ENCODE data around the gene SLC2A2.

The SLC2A2 gene

DNA sequence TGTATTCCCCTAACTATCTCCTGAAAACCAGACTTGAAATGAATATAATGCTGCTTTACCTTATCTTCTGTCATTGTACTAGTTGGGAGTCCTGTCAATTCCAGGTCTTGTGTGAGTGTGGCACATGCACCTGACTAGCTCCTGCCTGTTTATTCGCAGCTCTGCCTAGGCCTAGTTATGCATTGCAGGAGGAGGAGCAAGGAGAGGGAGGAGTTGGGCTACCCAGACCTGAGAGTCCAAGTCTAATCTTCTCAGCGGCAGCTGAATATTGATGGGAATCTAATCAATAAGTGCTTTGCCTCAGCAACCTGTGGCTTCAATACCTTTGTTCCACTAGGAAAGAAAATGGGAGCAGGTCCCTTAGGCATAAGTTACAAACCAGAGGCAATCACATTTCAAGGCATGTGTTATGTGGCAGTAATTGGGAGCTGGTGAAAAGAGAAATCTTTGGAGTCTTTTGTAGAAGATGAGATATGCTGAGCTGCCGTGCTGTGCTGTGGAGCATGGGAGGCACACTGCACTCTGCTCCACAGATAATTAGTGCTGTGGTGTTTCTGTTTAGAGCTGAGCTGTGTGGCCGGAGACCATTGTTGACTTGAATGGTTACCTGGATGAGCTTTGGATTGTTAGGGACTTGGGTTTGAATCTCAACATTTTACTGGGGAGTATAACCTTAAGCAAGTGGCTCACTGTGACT, at the start of gene SLC2A2:
TSS of gene SLC2A2 (minus strand) at position 124 of the 697 bp plus-strand sequence. CDS start at position 74, 50 bp downstream.
- Mint-ChIP-seq H3K9me3 (no peaks in the 10 kb centered on the region), H3K27ac (no peak within 1 kb of the TSS), H3K27me3 (peaks cover 16% of the 10 kb centered on the region), H3K4me1 (ENCODE audit: low read depth) (no peaks in the 10 kb centered on the region), H3K4me3 (no peak within 1 kb of the TSS), H3K36me3 (ENCODE audit: low read depth) (no peaks in the 10 kb centered on the region)
- DNase-seq: no peak

GRCh38 chr3:171072432-171072831, 45.9 kb upstream of the SLC2A2 start:
- no peaks in the 10 kb centered on the region for H3K9me3 Mint-ChIP-seq
- no peak for DNase-seq
- H3K36me3 Mint-ChIP-seq (ENCODE audit: low read depth): peaks cover 80% of the 10 kb centered on the region
- no peak overlapping the region for H3K27ac Mint-ChIP-seq
- no peak overlapping the region for H3K4me3 Mint-ChIP-seq
- H3K4me1 Mint-ChIP-seq (ENCODE audit: low read depth): no peaks in the 10 kb centered on the region
- no peaks in the 10 kb centered on the region for H3K27me3 Mint-ChIP-seq

- Mint-ChIP-seq H3K36me3 (ENCODE audit: low read depth) (peaks cover 89% of the 10 kb centered on the region), H3K4me3 (no peak overlapping the region), H3K27me3 (no peaks in the 10 kb centered on the region), H3K4me1 (ENCODE audit: low read depth) (no peaks in the 10 kb centered on the region), H3K9me3 (no peaks in the 10 kb centered on the region), H3K27ac (no peak overlapping the region)
- DNase-seq: no peak
Measured at GRCh38 chr3:171068658-171069057, 42.1 kb upstream of the SLC2A2 start.

DNA sequence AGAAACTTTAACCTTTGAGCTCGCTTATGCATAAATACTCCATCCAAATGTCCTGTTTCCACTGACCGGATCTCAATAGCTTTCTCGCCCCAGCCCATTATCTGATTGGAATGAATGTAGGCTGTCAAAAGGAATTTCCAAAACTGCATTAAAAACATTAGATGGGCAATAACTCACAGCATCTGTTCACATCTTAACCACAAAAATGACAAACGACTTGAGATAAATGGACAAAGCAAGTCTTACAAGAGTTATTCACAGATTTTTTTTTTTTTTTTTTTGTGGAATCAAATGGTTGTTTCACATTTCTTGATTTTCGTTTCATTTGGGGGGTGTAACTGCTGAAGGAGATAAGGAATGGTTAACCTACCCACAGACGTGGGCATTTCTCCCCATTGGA, 39.7 kb upstream of the SLC2A2 start:
- Mint-ChIP-seq H3K9me3 (no peaks in the 10 kb centered on the region), H3K4me1 (ENCODE audit: low read depth) (no peaks in the 10 kb centered on the region), H3K27ac (no peak overlapping the region), H3K4me3 (no peak overlapping the region), H3K36me3 (ENCODE audit: low read depth) (peaks cover 81% of the 10 kb centered on the region), H3K27me3 (no peaks in the 10 kb centered on the region)
- DNase-seq: no peak

DNA sequence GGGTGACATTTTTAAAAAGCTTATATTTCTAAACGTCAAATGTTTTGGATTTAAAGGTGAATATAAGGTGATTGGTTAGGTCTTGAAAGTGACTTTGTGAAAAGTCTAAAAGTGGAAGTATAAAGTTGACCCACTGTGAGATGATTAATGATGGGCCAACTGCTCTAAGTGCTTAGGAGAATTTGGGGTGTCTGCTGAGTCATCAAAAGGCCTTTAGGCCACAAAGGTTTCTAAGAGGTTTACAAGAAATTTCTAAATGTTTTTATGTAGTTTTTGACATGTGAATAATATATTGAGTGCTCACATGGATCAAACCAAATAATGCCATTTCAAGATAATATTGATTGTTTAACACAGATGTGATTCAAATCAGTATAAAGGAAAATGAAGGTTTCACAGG, 39.2 kb upstream of the SLC2A2 start:
- H3K9me3 Mint-ChIP-seq: no peaks in the 10 kb centered on the region

DNA sequence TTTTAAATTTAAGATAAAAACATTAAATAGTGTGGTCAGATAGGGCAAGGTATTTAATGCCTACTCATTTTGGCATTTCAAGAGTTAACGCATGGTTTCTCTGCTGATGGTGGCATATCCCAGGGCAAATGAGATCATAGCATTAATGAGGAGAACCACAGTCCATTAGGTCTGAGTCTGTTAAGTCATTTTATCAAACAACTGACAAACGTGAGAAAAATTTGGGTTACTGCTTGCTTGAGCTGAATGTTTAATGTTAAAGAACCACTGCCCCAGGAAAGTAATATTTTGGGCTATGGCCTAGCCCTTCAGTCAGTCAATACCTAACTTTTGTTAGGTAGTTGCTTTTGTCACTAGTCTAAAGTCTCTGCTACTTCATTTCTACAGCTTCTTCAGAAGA, 37.9 kb upstream of the SLC2A2 start:
- Mint-ChIP-seq H3K27ac (no peak overlapping the region), H3K36me3 (ENCODE audit: low read depth) (peaks cover 67% of the 10 kb centered on the region), H3K27me3 (no peaks in the 10 kb centered on the region), H3K4me3 (no peak overlapping the region), H3K9me3 (no peaks in the 10 kb centered on the region), H3K4me1 (ENCODE audit: low read depth) (no peaks in the 10 kb centered on the region)
- DNase-seq: no peak

More for the DNA sequence above, 39.2 kb upstream of the SLC2A2 start:
- no peaks in the 10 kb centered on the region for H3K4me1 Mint-ChIP-seq (ENCODE audit: low read depth)
- no peaks in the 10 kb centered on the region for H3K27me3 Mint-ChIP-seq
- no peak overlapping the region for H3K4me3 Mint-ChIP-seq
- DNase-seq: no peak
- H3K27ac Mint-ChIP-seq: no peak overlapping the region
- peaks cover 77% of the 10 kb centered on the region for H3K36me3 Mint-ChIP-seq (ENCODE audit: low read depth)

GRCh38 chr3:171061749-171062148, 35.2 kb upstream of the SLC2A2 start:
- H3K27ac Mint-ChIP-seq: no peak overlapping the region
- H3K27me3 Mint-ChIP-seq: no peaks in the 10 kb centered on the region
- H3K4me3 Mint-ChIP-seq: no peak overlapping the region
- H3K36me3 Mint-ChIP-seq (ENCODE audit: low read depth): peaks cover 48% of the 10 kb centered on the region
- no peaks in the 10 kb centered on the region for H3K9me3 Mint-ChIP-seq
- no peak for DNase-seq
- no peaks in the 10 kb centered on the region for H3K4me1 Mint-ChIP-seq (ENCODE audit: low read depth)

GRCh38 chr3:171059978-171060377, 33.5 kb upstream of the SLC2A2 start:
- no peak overlapping the region for H3K27ac Mint-ChIP-seq
- no peak overlapping the region for H3K4me3 Mint-ChIP-seq
- H3K36me3 Mint-ChIP-seq (ENCODE audit: low read depth): peaks cover 31% of the 10 kb centered on the region
- no peaks in the 10 kb centered on the region for H3K4me1 Mint-ChIP-seq (ENCODE audit: low read depth)
- DNase-seq: no peak
- no peaks in the 10 kb centered on the region for H3K9me3 Mint-ChIP-seq
- no peaks in the 10 kb centered on the region for H3K27me3 Mint-ChIP-seq

- H3K4me1 Mint-ChIP-seq (ENCODE audit: low read depth): no peaks in the 10 kb centered on the region
- no peak overlapping the region for H3K4me3 Mint-ChIP-seq
Measured at GRCh38 chr3:171058873-171059603, 32.5 kb upstream of the SLC2A2 start.

GRCh38 chr3:171058058-171058457, 31.5 kb upstream of the SLC2A2 start:
- Mint-ChIP-seq H3K27me3 (no peaks in the 10 kb centered on the region), H3K27ac (no peak overlapping the region), H3K36me3 (ENCODE audit: low read depth) (peaks cover 12% of the 10 kb centered on the region), H3K4me1 (ENCODE audit: low read depth) (no peaks in the 10 kb centered on the region), H3K4me3 (no peak overlapping the region), H3K9me3 (peaks cover 6% of the 10 kb centered on the region)
- no peak for DNase-seq

More at GRCh38 chr3:171058873-171059603, 32.5 kb upstream of the SLC2A2 start:
- Mint-ChIP-seq H3K27me3 (no peaks in the 10 kb centered on the region), H3K27ac (no peak overlapping the region), H3K9me3 (no peaks in the 10 kb centered on the region), H3K36me3 (ENCODE audit: low read depth) (peaks cover 21% of the 10 kb centered on the region)
- DNase-seq: no peak

DNA sequence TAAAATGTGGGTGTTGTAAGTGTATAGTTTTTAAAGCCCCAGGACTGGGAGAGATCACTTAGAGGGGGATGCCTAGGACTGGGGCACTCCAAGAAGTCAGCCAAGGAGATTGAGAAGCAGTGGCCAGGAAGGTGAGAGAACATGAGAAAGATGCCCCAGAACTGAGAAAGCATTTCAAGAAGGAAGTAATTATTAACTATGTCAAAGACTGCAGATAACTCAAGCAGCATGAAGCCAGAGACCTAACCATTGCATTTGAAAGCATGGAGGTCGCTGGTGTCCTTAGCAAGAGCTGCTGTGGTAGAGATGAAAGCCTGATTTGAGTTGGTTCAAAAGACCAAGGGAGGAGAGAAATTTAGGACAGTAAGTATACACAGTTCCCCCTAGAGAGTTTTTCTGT, 30.6 kb upstream of the SLC2A2 start:
- no peak for DNase-seq
- peaks cover 5% of the 10 kb centered on the region for H3K36me3 Mint-ChIP-seq (ENCODE audit: low read depth)
- peaks cover 1% of the 10 kb centered on the region for H3K27me3 Mint-ChIP-seq
- H3K4me3 Mint-ChIP-seq: no peak overlapping the region
- no peaks in the 10 kb centered on the region for H3K4me1 Mint-ChIP-seq (ENCODE audit: low read depth)
- H3K9me3 Mint-ChIP-seq: peaks cover 8% of the 10 kb centered on the region
- no peak overlapping the region for H3K27ac Mint-ChIP-seq

DNA sequence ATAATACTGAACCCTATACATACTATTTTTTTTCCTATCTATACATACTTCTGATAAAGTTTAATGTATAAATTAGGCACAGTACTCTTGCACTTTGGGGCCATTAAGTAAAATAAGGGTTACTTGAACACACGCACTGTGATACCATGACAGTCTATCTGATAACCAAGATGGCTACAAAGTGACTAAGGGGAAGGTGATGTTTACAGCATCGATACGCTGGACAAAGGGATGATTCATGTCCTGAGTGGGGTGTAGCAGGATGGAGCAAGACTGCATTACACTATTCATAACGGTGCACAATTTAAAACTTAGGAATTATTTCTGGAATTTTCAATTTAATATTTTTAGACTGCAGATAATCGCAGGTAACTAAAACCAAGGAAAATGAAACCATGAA, 30.0 kb upstream of the SLC2A2 start:
- peaks cover 5% of the 10 kb centered on the region for H3K27me3 Mint-ChIP-seq
- H3K4me3 Mint-ChIP-seq: no peak overlapping the region
- H3K36me3 Mint-ChIP-seq (ENCODE audit: low read depth): peaks cover 3% of the 10 kb centered on the region
- no peaks in the 10 kb centered on the region for H3K4me1 Mint-ChIP-seq (ENCODE audit: low read depth)
- H3K9me3 Mint-ChIP-seq: peaks cover 10% of the 10 kb centered on the region
- H3K27ac Mint-ChIP-seq: no peak overlapping the region
- DNase-seq: no peak

- no peak overlapping the region for H3K27ac Mint-ChIP-seq
- H3K4me3 Mint-ChIP-seq: no peak overlapping the region
- DNase-seq: no peak
- no peaks in the 10 kb centered on the region for H3K4me1 Mint-ChIP-seq (ENCODE audit: low read depth)
- H3K27me3 Mint-ChIP-seq: peaks cover 5% of the 10 kb centered on the region
- H3K36me3 Mint-ChIP-seq (ENCODE audit: low read depth): peaks cover 1% of the 10 kb centered on the region
- peaks cover 10% of the 10 kb centered on the region for H3K9me3 Mint-ChIP-seq
Measured at GRCh38 chr3:171055336-171056178, 29.0 kb upstream of the SLC2A2 start.

- H3K4me3 Mint-ChIP-seq: no peak overlapping the region
- peaks cover 8% of the 10 kb centered on the region for H3K27me3 Mint-ChIP-seq
- H3K9me3 Mint-ChIP-seq: peaks cover 10% of the 10 kb centered on the region
- no peaks in the 10 kb centered on the region for H3K4me1 Mint-ChIP-seq (ENCODE audit: low read depth)
- no peak overlapping the region for H3K27ac Mint-ChIP-seq
- no peak for DNase-seq
- no peaks in the 10 kb centered on the region for H3K36me3 Mint-ChIP-seq (ENCODE audit: low read depth)
Measured at GRCh38 chr3:171054921-171055320, 28.4 kb upstream of the SLC2A2 start.

Data from activated T-cell treated with anti-CD3 and anti-CD28 coated beads, Interleukin-2, amount 50 U/mL, for 24 hours (primary cell).